ENCODE measurements around the gene PELI2. TPM values are rescaled to one million over a fixed set of nuclear protein-coding genes. Genes with fewer than 3 reads are reported as not detected.

PELI2 gene
- total RNA-seq, 1 donor from 2014 or later, result 8.7 TPM

- Mint-ChIP-seq H3K4me1 (ENCODE audit: low read depth) (peaks cover 19% of the 10 kb centered on the region), H3K4me3 (ENCODE audit: unreplicated experiment) (no peak overlapping the region), H3K27me3 (ENCODE audit: low read depth) (no peaks in the 10 kb centered on the region), H3K36me3 (ENCODE audit: low read depth) (peaks cover under 1% of the 10 kb centered on the region), H3K27ac (ENCODE audit: unreplicated experiment) (no peak overlapping the region), H3K9me3 (ENCODE audit: low read depth) (no peaks in the 10 kb centered on the region)
- TF ChIP-seq CTCF (IDR thresholded peaks at IDR 0.05), result no peak
- no peak for DNase-seq (ENCODE audit: low spot score)
Observed at GRCh38 chr14:56185992-56186391, 67.8 kb downstream of the PELI2 start.

- H3K4me1 Mint-ChIP-seq (ENCODE audit: low read depth), result peaks cover 8% of the 10 kb centered on the region
- no peak for DNase-seq (ENCODE audit: low spot score)
- no peak for TF ChIP-seq CTCF (IDR thresholded peaks at IDR 0.05)
- no peak overlapping the region for H3K27ac Mint-ChIP-seq (ENCODE audit: unreplicated experiment)
- no peak overlapping the region for H3K4me3 Mint-ChIP-seq (ENCODE audit: unreplicated experiment)
- no peaks in the 10 kb centered on the region for H3K9me3 Mint-ChIP-seq (ENCODE audit: low read depth)
- no peaks in the 10 kb centered on the region for H3K36me3 Mint-ChIP-seq (ENCODE audit: low read depth)
- H3K27me3 Mint-ChIP-seq (ENCODE audit: low read depth), result no peaks in the 10 kb centered on the region
Observed at GRCh38 chr14:56187736-56188135, 69.5 kb downstream of the PELI2 start.

GRCh38 chr14:56189307-56189706, 71.1 kb downstream of the PELI2 start:
- DNase-seq (ENCODE audit: low spot score), result no peak
- TF ChIP-seq CTCF (IDR thresholded peaks at IDR 0.05), result no peak
- H3K27ac Mint-ChIP-seq (ENCODE audit: unreplicated experiment), result no peak overlapping the region
- H3K36me3 Mint-ChIP-seq (ENCODE audit: low read depth), result no peaks in the 10 kb centered on the region
- no peaks in the 10 kb centered on the region for H3K27me3 Mint-ChIP-seq (ENCODE audit: low read depth)
- no peaks in the 10 kb centered on the region for H3K9me3 Mint-ChIP-seq (ENCODE audit: low read depth)
- H3K4me1 Mint-ChIP-seq (ENCODE audit: low read depth), result peaks cover 11% of the 10 kb centered on the region
- H3K4me3 Mint-ChIP-seq (ENCODE audit: unreplicated experiment), result no peak overlapping the region

- DNase-seq (ENCODE audit: low spot score), result no peak
- H3K9me3 Mint-ChIP-seq (ENCODE audit: low read depth), result no peaks in the 10 kb centered on the region
- H3K36me3 Mint-ChIP-seq (ENCODE audit: low read depth), result no peaks in the 10 kb centered on the region
- peaks cover 22% of the 10 kb centered on the region for H3K4me1 Mint-ChIP-seq (ENCODE audit: low read depth)
- H3K27ac Mint-ChIP-seq (ENCODE audit: unreplicated experiment), result no peak overlapping the region
- TF ChIP-seq CTCF (IDR thresholded peaks at IDR 0.05), result no peak
- no peak overlapping the region for H3K4me3 Mint-ChIP-seq (ENCODE audit: unreplicated experiment)
- H3K27me3 Mint-ChIP-seq (ENCODE audit: low read depth), result no peaks in the 10 kb centered on the region
Observed at GRCh38 chr14:56193347-56193746, 75.1 kb downstream of the PELI2 start.

- Mint-ChIP-seq H3K4me3 (ENCODE audit: unreplicated experiment) (no peak overlapping the region), H3K27ac (ENCODE audit: unreplicated experiment) (no peak overlapping the region), H3K36me3 (ENCODE audit: low read depth) (no peaks in the 10 kb centered on the region), H3K9me3 (ENCODE audit: low read depth) (no peaks in the 10 kb centered on the region), H3K4me1 (ENCODE audit: low read depth) (peaks cover 21% of the 10 kb centered on the region), H3K27me3 (ENCODE audit: low read depth) (no peaks in the 10 kb centered on the region)
- no peak for DNase-seq (ENCODE audit: low spot score)
- no peak for TF ChIP-seq CTCF (IDR thresholded peaks at IDR 0.05)
Observed at GRCh38 chr14:56194042-56194441, 75.8 kb downstream of the PELI2 start.

All from chondrocyte (in vitro differentiated cells).